Kasumi-1 (cell line): ENCODE measurements around the gene FARSA.
"Not testable (repeated sequence)": the region's sequence is repeated elsewhere in the genome, so short reads cannot be mapped to it uniquely, and the experiment has no call there.

Source experiments
- DNase-seq, 2 experiments: peaks; one replicate each; lab custom pipeline; 2025; lab: John Stamatoyannopoulos, UW

Gene FARSA

GRCh38 chr19:12933287-12934072 is at the start of gene FARSA:
TSS of gene FARSA (minus strand) at chr19:12933711. CDS start at chr19:12933696, 15 bp downstream.
- peak; percentile 88 to 89 for DNase-seq

GRCh38 chr19:12983091-12983490 is 49.6 kb upstream of the FARSA start:
- DNase-seq: no peak

- DNase-seq: no peak
These were observed 49.1 kb upstream of the FARSA start for GRCh38 chr19:12982648-12983047.

DNA sequence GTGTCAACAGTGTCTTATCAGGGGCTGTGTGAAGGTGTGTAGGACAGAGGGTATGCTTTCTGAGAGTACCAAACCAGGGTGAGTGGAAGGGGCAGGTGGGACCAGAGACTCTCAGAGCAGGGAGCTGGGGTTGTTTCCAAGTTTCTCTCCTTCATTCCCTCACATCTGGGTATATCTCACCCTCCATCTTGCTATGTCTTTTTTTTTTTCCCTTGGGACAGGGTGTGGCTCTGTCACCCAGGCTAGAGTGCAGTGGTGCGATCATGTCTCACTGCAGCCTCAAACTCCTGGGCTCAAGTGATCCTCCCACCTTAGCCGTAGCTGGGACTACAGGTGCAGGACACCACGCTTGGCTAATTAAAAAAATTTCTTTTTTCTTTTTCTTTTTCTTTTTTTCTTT is 46.5 kb upstream of the FARSA start:
- DNase-seq: no peak

DNA sequence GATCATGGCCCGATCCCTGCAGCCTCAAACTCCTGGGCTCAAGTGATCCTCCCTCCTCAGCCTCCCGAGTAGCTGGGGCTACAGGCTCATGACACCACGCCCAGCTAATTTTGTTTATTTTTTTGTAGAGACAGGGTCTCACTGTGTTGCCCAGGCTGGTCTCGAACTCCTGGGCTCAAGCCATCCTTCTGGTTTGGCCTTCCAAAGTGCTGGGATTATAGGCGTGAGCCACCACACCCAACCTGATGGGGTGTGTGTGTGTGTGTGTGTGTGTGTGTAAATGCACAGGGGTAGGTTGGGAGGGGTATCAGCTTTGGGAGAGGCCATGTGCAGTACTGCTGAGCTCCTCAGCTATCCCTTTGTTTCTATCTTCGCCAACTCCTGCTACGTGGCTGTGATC is 42.6 kb upstream of the FARSA start:
- DNase-seq: not testable (repeated sequence)

DNA sequence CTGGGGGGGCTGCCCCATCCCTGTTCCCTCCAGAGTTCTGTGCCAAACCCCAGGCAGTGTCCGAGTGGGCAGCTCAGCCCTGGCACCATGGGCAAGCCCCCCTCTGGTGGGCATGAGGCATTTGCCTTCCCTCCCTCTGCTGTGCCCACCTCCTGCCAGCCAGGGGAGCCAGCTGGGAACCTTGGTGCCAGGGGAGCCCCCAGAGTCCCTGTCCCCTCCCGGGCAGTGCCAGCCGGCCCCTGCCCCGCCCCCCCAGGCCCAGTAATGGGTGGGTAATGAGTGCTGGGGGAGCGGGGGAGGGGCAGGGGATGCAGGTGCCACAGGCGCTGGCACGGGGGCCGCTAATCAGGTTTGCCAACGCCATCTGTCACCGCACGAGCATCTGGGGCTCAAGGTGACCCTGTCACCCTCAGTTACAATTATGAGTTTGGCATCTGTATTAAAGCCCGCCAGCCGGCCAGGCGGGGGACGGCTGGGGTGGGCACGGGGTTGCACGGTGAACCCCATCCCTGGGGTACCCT is 41.8 kb upstream of the FARSA start:
- no peak for DNase-seq

- DNase-seq: no peak
These were observed 41.0 kb upstream of the FARSA start for GRCh38 chr19:12974301-12975220.

GRCh38 chr19:12973236-12973635 is 39.7 kb upstream of the FARSA start:
- no peak for DNase-seq

DNA sequence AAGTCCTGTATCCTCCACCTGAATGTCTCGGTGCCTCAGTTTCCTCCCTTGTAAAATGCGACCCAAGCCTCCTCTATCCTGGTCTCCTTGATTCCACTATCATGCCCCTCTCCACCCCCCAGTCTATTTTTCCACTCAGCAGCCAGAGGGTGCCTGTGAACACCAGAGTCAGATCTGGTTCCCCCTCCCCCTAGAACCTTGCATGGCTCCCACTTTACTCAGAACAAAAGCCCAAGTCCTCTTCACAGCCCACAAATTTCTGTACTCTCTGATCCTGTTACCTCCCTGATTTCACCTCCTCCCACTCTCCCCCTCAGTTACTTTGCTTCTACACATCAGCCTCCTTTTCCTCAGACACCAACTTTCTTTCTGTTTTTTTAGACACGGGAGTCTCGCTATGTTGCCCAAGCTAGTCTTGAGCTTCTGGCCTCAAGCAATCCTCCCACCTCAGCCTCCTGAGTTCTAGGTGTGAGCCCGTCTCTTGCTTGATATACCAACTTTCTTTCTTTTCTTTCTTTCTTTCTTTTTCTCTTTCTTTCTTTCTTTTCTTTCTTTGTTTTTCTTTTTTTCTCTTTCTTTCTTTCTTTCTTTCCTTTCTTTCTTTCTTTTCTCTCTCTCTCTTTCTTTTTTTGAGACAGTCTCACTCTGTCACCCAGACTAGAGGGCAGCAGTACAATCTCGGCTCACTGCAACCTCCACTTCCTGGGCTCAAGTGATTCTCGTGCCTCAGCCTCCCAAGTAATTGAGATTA is 36.7 kb upstream of the FARSA start:
- DNase-seq: no peak

DNA sequence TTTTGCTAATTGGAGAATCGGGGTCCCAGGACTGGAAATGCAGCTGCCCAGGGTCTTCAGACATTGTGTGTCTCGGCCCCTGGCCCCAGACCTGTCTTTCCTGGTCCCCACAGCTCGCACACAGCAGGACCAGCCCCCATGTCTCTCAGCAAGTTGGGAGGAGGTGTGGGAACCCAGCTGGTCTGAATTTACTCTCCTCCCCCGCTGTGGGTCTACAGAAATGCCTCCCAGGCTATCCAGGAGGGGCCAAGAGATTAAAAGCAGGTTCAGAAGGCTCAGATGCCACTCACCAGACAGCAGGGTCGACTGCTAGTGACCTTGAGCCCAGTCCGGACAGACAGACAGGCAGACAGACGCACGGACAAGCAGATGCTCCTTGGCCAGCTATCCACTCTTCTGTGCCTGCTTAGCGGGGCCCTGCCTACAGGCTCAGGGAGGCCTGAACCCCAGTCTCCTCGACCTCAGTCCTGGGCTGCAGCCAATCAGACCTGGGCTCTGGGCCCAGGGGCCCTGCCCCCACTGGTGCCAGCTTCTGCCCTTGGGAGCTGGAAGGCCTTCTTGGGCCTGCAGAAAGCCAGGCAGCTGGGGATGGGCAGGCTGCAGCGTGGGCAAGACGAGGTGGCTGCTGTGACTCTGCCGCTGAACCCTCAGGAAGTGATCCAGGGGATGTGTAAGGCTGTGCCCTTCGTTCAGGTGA is 35.9 kb upstream of the FARSA start, which contains the start of gene DAND5:
Gene DAND5 (plus strand): TSS at position 285 of the 697 bp plus-strand sequence. CDS start 85 bp downstream, at position 370.
- DNase-seq: no peak

DNA sequence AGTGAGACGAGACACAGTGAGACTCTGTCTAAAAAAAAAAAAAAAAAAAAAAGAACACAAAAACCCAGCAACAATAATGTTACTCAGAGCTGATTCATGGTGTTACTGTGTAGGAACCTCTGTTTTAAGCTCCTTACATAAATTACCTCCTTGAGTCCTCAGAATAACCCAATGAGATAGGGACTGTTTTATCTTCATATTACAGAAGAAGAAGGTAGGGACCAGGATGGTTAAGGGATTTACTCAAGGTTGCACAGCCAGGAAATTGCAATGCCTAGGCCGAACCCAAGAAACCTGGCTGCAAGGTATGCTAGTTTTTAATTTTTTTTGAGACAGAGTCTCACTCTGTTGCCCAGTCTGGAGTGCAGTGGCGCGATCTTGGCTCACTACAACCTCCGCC is 34.4 kb upstream of the FARSA start:
- no peak for DNase-seq

- no peak for DNase-seq
These were observed 32.3 kb upstream of the FARSA start for GRCh38 chr19:12965812-12966135.

DNA sequence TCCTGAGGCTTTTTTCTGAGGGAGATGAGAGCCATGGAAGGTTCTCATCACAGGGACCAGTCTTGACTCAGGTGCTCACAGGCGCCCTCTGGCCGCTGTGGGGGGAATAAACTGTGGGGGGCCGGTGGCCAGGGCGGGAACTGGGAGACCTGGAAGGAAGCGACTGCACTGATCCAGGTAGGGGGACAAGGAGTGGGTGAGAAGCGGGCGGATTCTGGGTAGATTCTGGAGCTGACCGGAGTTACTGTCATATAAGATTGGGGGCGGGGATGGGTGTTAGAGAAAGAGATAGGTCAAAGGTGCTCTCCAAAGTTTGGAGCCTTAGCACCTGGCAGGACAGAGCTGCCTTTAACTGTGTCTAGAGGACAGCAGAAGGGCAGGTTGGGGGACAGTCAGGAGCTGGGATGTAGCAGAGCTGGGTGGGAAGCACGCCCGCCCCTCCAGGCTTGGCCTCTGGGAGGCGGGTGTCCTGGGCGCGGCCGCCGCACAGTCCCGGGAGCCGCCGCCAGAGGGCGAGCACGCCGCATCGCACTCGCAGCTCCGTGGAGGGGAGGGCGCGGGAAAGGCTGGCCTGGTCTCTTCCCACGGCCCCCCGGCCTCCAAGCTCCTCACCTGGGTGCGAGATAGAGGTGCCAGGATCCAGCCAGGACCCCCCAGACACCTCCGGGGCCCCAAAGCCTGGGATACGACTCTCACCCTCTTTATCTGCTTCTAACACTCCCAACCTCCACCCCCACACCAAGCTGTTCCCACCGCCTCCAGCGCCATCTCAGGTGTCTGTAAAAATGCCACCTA is 31.7 kb upstream of the FARSA start:
- DNase-seq: peak; percentile 56 to 73

DNA sequence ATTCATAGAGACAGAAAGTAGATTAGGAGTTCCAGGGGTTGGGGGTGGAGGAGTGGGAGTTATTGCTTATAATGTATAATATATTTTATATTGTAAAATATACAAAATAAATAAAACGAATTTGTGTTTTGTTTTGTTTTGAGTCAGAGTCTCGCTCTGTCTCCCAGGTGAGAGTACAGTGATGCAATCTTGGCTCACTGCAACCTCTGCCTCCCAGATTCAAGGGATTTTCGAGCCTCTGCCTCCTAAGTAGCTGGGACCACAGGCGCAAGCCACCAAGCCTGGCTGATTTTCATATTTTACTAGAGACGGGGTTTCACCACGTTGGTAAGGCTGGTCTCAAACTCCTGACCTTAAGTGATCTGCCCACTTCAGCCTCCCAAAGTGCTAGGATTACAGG is 26.0 kb upstream of the FARSA start:
- DNase-seq: no peak

- not testable (repeated sequence) for DNase-seq
These were observed 24.0 kb upstream of the FARSA start for GRCh38 chr19:12957389-12957952.

DNA sequence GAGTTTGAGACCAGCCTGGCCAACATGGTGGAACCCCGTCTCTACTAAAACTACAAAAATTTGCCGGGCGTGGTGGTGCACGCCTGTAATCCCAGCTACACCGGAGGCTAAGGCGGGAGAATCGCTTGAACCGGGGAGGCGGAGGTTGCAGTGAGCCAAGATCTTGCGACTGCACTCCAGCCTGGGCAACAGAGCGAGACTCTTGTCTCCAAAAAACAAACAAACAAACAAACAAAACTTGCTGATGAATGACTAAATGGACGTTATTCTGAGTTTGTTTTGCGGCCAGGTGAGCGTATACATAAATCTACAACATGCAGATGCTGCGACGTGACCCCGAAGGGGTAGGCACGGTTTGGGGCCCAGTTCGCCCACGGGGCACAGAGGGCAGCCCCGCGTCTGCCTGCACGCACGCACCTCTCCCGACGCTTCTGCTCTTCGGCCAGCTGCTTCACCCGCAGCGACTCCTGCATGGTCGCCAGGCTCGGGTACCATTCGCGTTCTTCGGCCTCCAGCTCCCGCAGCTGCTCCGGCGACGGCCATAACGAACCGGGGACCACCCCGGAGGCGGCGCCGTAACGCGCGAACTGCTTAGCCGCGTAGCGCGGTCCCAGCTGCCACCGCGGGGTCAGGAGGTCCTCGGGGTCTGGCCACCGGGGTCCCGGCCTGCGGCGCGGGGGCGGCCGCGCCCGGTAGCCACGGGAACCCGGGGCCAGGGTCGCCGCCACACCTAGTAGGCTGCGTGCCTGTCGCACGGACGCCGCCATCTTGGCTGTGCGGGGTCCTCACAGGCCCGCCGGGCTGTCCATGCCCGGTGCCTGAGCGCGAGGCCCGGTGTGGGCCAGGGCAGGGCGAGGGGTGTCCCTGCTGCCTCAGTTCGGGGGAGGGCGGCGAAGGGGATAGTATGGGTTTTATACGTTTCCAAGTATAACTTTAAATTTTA is 23.2 kb upstream of the FARSA start, which contains the start of gene GADD45GIP1:
Gene GADD45GIP1 (minus strand): TSS at position 778 of the 943 bp plus-strand sequence. CDS start 11 bp downstream, at position 767.
- peak; percentile 68 to 82 for DNase-seq

DNA sequence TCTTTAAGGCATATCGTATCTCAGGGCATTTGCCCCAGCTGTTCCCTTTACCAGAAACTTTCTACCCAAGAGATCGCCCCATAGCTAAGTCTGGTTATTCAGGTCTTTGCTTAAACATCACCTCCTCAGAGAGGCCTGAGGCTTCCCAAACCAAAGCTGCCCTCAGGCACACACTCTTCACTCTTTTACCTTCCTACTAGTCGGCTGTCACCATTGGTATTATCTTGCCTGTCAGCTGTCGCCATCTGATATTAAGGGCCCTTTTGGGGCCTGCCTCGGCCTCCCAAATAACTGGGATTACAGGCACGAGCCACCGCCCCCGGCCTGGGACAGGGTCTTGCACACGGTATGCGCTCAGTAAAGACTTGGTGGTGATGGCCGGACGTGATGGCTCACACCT is 22.5 kb upstream of the FARSA start:
- DNase-seq: no peak

DNA sequence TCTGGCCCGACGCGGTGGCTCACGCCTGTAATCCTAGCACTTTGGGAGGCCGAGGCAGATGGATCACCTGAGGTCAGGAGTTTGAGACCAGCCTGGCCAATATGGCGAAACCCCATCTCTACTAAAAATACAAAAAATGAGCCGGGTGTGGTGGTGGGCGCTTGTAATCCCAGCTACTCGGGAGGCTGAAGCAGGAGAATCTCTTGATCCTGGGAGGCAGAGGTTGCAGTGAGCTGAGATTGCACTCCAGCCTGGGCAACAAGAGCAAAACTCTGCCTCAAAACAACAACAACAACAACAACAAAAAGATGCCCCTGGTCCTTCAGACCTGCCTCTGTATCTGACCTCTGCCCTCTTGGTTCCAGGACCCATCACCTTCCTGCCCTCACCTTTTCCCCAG is 22.1 kb upstream of the FARSA start:
- not testable (repeated sequence) for DNase-seq

DNA sequence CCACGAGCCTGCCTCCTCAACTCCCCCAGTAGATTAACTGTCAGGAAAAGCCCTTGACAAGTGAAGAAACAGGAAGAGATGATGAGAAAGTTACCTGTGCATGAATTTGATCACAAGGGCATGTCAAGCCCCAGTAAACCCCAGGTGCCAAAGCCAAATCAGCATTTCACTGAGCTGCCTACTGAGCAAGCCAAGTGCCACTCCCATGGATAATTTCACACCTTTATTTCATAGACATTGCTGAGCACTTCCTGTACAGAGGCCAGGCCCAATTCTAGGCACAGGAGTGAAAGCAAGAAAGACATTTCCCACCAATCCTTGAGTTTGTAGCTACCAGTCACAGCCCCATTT is 21.1 kb upstream of the FARSA start:
- no peak for DNase-seq
